HG03135 (cell line): Measurements from ENCODE around the gene KIAA2012.
"Not testable (repeated sequence)": the region's sequence is repeated elsewhere in the genome, so short reads cannot be mapped to it uniquely, and the experiment has no call there.

Experiments used
- ATAC-seq: cut with Tn5 transposase; IDR thresholded peaks from one replicate; pipeline ENCODE4 v1.9.1; 2021; ENCODE audit warnings: mild to moderate bottlenecking, moderate library complexity; ENCODE audit not compliant: unreplicated experiment

The KIAA2012 gene

DNA sequence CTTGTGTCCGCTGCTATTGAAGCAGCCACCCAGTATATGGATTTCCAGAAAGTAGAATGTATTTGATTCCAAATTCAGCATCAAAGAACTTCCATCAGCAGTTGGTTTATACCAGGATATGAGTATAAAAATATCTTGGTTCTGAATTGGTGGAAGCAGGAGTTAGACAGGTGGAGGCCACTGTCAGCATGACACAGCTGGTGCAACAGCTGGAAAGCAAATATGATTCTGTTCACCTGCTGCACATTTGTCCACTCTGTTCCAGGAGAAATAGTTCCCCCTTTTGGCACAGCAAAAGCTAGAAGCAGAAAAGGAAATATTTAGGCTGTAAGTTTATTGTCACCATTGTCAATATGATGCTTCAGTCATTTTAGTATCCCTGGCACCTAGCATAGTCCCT, 41.2 kb downstream of the KIAA2012 start:
- ATAC-seq = no peak

DNA sequence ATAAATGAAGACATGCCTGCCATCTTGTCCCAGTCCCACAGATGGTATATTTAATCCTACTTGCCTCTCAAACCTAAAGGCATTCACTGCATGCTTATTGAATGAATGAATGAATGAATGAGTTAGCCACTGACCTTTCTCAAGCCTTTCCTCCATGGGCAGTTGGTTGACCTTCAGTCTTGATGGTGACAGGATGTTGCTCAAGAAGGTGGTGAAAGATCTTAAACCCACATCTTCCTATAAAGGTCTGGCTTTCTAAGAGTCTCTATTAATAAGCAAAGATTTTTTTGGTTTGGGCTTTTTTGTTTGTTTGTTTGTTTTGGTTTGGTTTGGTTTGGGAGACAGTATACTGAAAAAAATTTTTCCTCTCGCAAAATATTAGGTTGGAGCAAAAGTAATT, 41.7 kb downstream of the KIAA2012 start:
- ATAC-seq = no peak

GRCh38 chr2:202115479-202115971, 42.5 kb downstream of the KIAA2012 start:
- no peak for ATAC-seq

GRCh38 chr2:202116691-202117090, 43.6 kb downstream of the KIAA2012 start:
- ATAC-seq = no peak

GRCh38 chr2:202118168-202118567, 45.1 kb downstream of the KIAA2012 start:
- no peak for ATAC-seq

GRCh38 chr2:202120828-202121227, 47.8 kb downstream of the KIAA2012 start:
- ATAC-seq = no peak

GRCh38 chr2:202121532-202122162, 48.6 kb downstream of the KIAA2012 start:
- no peak for ATAC-seq

GRCh38 chr2:202122163-202122540, 49.1 kb downstream of the KIAA2012 start:
- ATAC-seq = no peak

DNA sequence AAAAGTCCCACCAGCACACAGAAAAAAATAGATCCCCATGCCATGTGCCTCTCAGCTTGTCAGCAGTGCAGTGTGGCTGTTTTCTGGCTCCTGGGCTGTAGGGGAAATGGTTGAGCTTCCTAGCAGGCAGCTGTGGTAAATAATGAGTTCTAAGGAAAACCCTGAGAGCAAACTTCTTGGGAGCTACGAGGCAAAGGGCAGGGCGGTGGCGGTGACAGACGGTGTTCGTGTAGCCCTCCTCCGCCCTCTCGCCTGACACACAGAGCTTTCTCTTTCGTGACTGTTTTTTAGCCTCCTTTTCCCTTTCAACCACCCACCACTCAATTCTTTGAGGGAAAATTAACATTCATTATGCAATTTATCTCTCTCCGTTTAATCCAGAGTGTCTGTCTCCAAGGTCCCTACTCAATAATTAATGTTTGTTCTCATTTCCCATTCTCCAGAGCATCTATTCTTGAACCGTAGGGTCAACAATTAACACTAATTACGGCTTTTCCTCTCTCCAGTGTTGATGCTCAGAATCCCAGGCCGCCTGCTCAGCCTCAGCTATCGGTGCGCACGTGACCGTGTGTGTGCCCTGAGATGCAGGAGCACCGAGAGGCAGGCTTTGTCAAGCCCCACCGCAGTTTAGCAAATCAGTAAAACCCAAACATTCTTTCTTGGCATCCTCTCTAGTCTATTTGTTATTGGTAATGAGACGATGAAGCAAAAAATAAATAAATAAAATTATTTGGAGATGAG, 50.1 kb downstream of the KIAA2012 start:
- ATAC-seq = no peak

DNA sequence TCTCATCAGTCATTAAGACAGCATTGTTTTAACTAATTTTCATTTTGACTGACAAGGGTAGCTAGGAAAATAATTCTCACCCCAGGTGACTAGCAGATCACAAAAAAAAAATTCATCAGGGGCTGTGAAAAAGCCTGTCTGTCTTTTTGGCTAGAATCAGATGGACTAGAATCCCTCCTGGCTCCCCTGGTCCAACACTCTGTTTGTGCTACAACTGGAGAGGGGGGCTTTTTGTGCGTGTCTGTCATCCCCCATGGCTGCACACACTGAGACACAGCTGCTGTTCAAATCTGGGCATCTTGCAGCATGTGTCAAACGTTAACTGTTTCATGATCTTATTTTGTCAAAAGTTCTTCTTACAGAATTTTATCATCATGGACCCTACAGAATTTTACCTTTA, 51.2 kb downstream of the KIAA2012 start:
- ATAC-seq = no peak

- ATAC-seq = no peak
Observed at GRCh38 chr2:202127687-202128331, 54.8 kb downstream of the KIAA2012 start.

DNA sequence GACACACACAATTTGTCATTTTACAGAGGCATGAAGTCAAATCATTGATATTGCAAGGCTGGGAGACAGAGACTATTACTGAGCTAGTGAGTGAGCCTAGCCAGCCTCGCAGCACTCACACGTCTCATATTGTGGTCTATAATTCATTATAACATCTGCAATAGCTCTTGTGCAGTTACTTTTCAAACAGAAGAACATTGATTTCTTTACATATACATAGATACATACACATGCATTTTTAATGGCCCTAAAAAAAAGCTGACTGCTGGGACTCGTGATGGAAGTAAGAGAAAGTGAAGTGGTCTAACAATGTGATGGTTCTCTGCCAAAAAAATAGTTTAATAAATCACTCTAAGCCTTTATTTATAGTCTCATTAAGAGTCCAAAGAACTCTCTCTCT, 56.8 kb downstream of the KIAA2012 start:
- no peak for ATAC-seq

DNA sequence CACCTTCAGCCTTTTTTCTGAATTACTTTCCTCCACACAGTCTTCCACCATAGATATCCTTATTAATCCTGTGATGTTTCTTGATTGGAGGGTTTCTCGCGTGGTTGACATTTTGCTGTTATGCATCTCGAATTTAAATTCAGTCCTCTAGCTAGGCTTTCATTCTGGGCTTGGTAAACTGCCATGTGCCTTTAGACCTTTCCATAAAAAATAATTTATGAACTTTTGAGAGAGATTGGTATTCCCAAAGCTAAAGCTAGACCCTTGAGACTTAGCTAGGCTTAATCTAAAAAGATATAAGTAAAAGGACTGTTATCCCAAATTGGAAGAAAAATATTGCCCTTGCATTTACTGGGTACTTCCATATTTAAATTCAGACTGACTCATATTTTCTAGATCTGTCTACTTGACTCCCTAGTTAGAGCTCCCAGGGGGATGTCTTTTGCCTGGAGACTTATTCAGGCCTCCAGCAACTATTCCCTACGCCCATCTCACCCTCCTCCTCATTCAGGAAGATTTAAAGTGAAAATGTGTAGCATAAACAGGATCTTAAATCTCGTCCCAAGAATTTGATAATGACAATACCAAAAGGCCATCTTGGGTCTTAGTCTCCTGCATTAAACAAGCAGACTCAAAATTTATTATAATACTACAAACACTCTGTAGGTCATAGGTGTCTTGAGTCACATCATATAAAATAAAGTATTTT, 60.3 kb downstream of the KIAA2012 start:
- ATAC-seq = no peak

GRCh38 chr2:202133909-202134265, 60.8 kb downstream of the KIAA2012 start:
- no peak for ATAC-seq

DNA sequence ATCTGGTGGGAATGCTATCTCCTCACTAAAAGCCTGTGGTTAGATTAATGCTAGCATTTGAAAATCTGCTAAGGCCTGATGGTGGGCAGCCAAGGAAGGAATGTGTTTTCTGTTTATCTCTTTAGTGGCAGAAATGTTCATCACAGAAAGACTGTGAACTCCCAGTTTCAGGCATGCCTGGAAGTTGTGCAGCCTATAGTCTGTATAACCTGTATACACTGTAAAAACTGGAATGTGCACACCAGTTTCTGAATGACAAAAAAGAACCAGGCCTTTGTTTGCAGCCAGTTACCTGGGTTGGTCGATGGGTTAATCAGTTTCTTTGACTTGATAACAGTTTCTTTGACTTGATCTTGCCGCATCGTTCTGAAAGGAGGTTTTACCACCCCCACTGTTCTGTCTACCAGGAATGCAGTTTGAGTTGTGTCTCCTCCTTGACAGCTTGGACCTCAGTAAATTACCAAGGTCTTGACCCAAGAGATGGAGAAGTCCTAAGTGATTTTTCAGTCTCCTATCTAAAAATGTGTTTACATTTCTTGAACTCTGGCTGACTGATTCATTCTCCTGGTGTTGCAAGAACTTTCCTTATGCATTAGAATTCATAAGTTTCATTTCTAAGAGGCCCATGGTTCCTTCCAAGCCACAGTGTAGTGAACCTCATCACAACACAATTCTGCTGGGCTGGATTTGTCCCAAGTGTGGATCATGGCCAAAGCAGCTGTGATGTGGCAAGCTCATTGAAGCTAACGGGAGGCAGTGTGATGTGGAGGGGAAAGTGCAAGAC, 62.2 kb downstream of the KIAA2012 start:
- no peak for ATAC-seq

DNA sequence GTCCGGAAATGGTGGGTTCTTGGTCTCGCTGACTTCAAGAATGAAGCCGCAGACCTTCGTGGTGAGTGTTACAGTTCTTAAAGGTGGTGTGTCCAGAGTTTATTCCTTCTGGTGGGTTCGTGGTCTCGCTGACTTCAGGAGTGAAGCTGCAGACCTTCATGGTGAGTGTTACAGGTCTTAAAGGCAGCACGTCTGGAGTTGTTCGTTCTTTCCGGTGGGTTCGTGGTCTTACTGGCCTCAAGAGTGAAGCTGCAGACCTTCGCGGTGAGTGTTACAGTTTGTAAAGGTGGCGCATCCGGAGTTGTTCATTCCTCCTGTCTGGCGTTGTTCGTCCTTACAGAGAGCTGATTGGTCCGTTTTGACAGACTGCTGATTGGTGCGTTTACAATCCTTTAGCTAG, 63.0 kb downstream of the KIAA2012 start:
- not testable (repeated sequence) for ATAC-seq

DNA sequence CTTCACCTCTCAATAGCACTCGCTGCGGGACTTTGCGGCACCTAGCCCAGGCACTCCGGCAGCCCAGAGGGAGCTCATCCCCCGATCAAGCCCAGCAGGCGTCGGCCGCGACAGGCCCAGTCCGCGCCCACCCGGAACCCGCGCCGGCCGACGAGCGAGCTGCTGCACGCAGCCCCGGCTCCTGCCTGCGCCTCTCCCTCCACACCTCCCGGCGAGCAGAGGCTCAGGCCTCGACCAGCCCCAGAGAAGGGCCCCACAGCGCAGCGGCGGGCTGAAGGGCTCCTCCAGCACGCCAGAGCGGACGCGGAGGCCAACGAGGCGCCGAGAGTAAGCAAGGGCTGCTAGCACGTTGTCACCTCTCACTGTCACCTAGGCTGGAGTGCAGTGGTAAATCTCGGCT, 63.5 kb downstream of the KIAA2012 start:
- no peak for ATAC-seq

DNA sequence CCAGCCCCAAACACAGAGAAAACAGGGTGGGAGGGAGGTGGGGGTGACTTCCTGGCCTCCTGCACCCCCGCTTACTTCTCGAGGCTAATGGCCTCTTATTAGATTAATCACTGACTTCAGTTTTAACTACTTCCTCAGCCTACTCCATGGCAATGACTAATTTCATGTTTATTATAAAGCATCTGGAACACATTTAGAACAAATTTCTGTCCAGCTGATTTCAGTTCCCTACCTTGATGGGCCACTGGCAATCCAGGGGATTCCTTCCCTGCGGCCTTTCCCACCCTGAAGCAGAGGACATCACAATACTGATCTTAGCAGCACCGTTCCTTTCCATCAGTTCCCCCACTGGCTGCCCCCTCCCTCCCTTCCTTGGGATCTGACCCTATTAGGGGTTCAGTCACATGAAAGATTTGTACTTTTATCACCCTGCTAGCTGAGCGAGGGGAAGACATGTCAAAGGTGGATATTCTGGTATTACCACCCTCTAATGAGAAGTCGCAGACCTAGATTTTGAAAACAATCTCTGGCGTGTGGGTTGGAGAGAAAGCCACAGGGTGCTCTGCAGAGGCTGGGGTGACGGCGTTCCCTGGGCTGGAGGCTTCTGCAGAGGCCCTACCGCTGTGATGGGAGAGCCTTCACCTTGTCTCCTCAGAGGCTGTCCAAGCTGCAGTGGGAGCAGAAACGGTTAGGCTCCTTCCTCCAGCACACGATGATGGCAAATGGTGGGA, 67.6 kb downstream of the KIAA2012 start:
- ATAC-seq = no peak

DNA sequence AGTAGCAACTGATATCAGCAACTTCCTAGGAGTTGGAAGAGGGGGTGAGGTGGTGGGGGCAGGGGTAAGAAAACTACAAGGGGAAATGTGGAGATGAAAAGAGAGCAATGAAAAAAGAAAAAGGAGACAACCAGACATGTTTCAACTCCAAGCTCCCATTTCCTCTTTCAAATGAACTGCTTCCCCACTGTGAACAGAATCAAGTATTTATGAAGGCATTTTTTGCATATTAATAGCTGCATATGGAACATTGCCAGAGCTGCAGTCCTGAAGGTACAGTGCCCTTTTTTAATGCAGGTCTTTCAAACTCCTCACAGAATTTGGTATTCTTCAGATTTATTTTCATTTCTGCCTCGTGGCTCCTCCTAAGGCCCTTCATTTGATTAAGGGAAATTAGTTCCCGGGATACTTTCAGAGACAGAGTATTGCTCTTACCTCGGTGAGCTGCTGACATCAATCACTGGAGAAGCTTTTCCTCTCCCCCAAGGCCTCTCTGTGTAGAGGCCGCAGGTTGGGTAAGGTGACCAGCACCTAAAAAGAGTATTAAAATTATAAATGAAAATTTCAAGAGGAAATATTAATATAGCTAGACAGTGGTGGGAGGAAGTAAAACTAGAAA, 68.4 kb downstream of the KIAA2012 start:
- no peak for ATAC-seq

DNA sequence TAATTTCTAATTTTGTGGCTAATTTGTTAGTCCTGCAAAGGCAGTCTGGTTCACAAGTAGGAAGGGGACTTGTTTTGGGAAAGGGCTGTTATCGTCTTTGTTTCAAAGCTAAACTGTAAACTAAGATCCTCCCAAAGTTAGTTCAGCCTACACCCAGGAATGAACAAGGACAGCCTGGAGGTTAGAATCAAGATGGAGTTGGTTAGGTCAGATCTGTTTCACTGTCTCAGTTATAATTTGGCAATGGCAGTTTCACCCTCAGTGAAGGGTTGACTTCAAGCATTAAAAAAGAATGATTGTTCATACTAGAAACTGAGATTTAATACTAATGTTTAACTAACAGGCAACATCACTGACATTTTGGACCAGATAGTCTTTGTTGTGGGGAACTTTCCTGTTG, 69.5 kb downstream of the KIAA2012 start:
- ATAC-seq = no peak
